B cell (primary cell): ENCODE results near the gene SC5D. TPM values are rescaled to one million over a fixed set of nuclear protein-coding genes. Genes with fewer than 3 reads are reported as not detected.

Experiments used
- ATAC-seq: fragments of 200-7000 bp; cut with Tn5 transposase; one replicate; pipeline ENCODE4 v1.10.0; 2021; ENCODE audit warnings: low read depth, mild to moderate bottlenecking, moderate number of reproducible peaks, moderate library complexity
- CTCF ChIA-PET: fragments of 350-600 bp; sonication (Branson Sonifier 250); formaldehyde crosslinking; loops from one replicate; lab custom pipeline; 2021; ENCODE audit warnings: antibody characterized with exemption, inconsistent platforms; lab: Charles Lee
- POLR2A ChIA-PET: fragments of 350-600 bp; sonication (Branson Sonifier 250); formaldehyde crosslinking; loops from one replicate; lab custom pipeline; 2021; ENCODE audit warnings: antibody characterized with exemption; lab: Charles Lee
- DNase-seq: peaks from one replicate; pipeline ENCODE4 v3.0.0; 2013
- H2AFZ ChIP-seq: 2 replicates; pipeline ENCODE4 v1.6.1; 2012; ENCODE audit warnings: mild to moderate bottlenecking, low read depth, low read length; ENCODE audit not compliant: insufficient read depth, poor library complexity, severe bottlenecking
- H3K27ac ChIP-seq, 2 donors: 1 replicate in 1 of 2; 2 replicates in 1 of 2; pipeline ENCODE4 v1.5.1; 2012 to 2013; ENCODE audit warnings: low read length in 2 of 2, mild to moderate bottlenecking in 2 of 2, moderate library complexity in 1 of 2
- H3K27me3 ChIP-seq, 4 experiments: fragments of 200-600 bp in 1 of 4; sonication (generic) in 1 of 4; replicated peaks in 1 of 4; 1 replicate in 2 of 4; 2 replicates in 2 of 4; pipeline versions ENCODE4 v1.6.1 to v1.7.0; 2013 to 2016; ENCODE audit warnings: low read length in 3 of 4, mild to moderate bottlenecking in 2 of 4, mixed read lengths in 1 of 4, moderate library complexity in 1 of 4; ENCODE audit not compliant: insufficient read depth in 4 of 4, control insufficient read depth in 3 of 4; ENCODE audit errors: control extremely low read depth in 1 of 4
- H3K36me3 ChIP-seq, 2 experiments: replicated peaks in 1 of 2; 1 replicate in 1 of 2; 2 replicates in 1 of 2; pipeline versions ENCODE4 v1.6.1 to v1.7.1; 2013; ENCODE audit warnings: low read length in 1 of 2; ENCODE audit not compliant: insufficient read depth in 2 of 2, control insufficient read depth in 1 of 2; ENCODE audit errors: control extremely low read depth in 1 of 2, extremely low read depth in 1 of 2
- H3K4me1 ChIP-seq, 2 donors: fragments of 200-600 bp in 1 of 2; sonication (generic) in 1 of 2; 1 replicate in 1 of 2; 2 replicates in 1 of 2; pipeline versions ENCODE4 v1.5.1 to v1.6.1; 2013 to 2017; ENCODE audit warnings: low read length in 2 of 2; ENCODE audit not compliant: control insufficient read depth in 2 of 2, insufficient read depth in 2 of 2
- H3K4me2 ChIP-seq: replicated peaks from 2 replicates; pipeline ENCODE3; 2012; ENCODE audit warnings: mild to moderate bottlenecking, low read depth, low read length; ENCODE audit not compliant: poor library complexity, severe bottlenecking
- H3K4me3 ChIP-seq, 5 experiments: fragments of 200-600 bp in 1 of 5; sonication (generic) in 1 of 5; 1 replicate in 3 of 5; 2 replicates in 2 of 5; pipeline versions ENCODE4 v1.5.1 to v1.7.0; 2011 to 2016; ENCODE audit warnings: low read length in 4 of 5, mild to moderate bottlenecking in 4 of 5, low read depth in 2 of 5, control low read depth in 1 of 5, moderate library complexity in 1 of 5; ENCODE audit not compliant: insufficient read depth in 1 of 5; ENCODE audit errors: control extremely low read depth in 1 of 5, extremely low read depth in 1 of 5
- H3K79me2 ChIP-seq: fragments of 200-600 bp; sonication (generic); one replicate; pipeline ENCODE4 v1.6.0; 2016; ENCODE audit warnings: low read length; ENCODE audit not compliant: control insufficient read depth, insufficient read depth
- H3K9ac ChIP-seq: fragments of 200-600 bp; sonication (generic); 2 replicates; pipeline ENCODE4 v1.6.1; 2017; ENCODE audit warnings: mild to moderate bottlenecking, low read length, moderate library complexity
- H3K9me3 ChIP-seq, 3 donors: one replicate each; pipeline versions ENCODE4 v1.6.1 to v1.7.1; 2013; ENCODE audit warnings: low read length in 2 of 3; ENCODE audit not compliant: control insufficient read depth in 2 of 3, insufficient read depth in 1 of 3; ENCODE audit errors: control extremely low read depth in 1 of 3
- H4K20me1 ChIP-seq: 2 replicates; pipeline ENCODE4 v1.6.0; 2012; ENCODE audit warnings: mild to moderate bottlenecking, low read length; ENCODE audit not compliant: insufficient read depth, control insufficient read depth, poor library complexity, severe bottlenecking
- H3K27ac Mint-ChIP-seq: one replicate; pipeline ENCODE4 v1.8.0; 2021; ENCODE audit warnings: mixed read lengths
- H3K27me3 Mint-ChIP-seq: one replicate; pipeline ENCODE4 v1.8.0; 2021; ENCODE audit warnings: mixed read lengths
- H3K4me1 Mint-ChIP-seq: one replicate; pipeline ENCODE4 v1.8.0; 2021; ENCODE audit warnings: mixed read lengths
- H3K4me3 Mint-ChIP-seq: one replicate; pipeline ENCODE4 v1.8.0; 2021; ENCODE audit warnings: mixed read lengths
- H3K9me3 Mint-ChIP-seq: one replicate; pipeline ENCODE4 v1.8.0; 2022; ENCODE audit warnings: mixed read lengths; ENCODE audit not compliant: insufficient read depth
- CTCF ChIP-seq: fragments of 200-600 bp; IDR thresholded peaks from one replicate; pipeline ENCODE4 v1.8.0; 2022; ENCODE audit warnings: antibody characterized with exemption, mild to moderate bottlenecking
- EZH2 ChIP-seq: IDR thresholded peaks from 2 replicates; pipeline ENCODE4 v1.6.1; 2012; ENCODE audit warnings: borderline replicate concordance, low read depth, mild to moderate bottlenecking, moderate library complexity, low read length; ENCODE audit not compliant: insufficient read depth, poor library complexity, severe bottlenecking
- WGBS: methylation state at CpG from one replicate; pipeline ENCODE4 v1.1.5; 2013; ENCODE audit warnings: missing lambda C conversion rate; ENCODE audit not compliant: insufficient coverage; 5-methylcytosine and 5-hydroxymethylcytosine counted together
- intact Hi-C: fragments of 100-400 bp; cut with micrococcal nuclease; formaldehyde crosslinking; loops from one replicate; pipeline ENCODE4 v1.10.0; 2022
- polyA plus RNA-seq: library from polyadenylated mRNA; depleted of rRNA; stranded (reverse); fragments of >200 nt; gene quantifications from 2 replicates; pipeline ENCODE4 v1.2.3, GENCODE V29; 2012
- total RNA-seq, 2 donors: library from RNA; stranded (reverse); fragments of 120-200 nt in 1 of 2; gene quantifications; 1 replicate in 1 of 2; 2 replicates in 1 of 2; pipeline versions ENCODE4 v1.2.3 to v1.2.4, GENCODE V29; 2013 to 2022

SC5D gene
- total and polyA plus RNA-seq, 2 donors (not counting 1 experiment from before 2014, with no cell fraction given) = 15.2 to 54.8 TPM

DNA sequence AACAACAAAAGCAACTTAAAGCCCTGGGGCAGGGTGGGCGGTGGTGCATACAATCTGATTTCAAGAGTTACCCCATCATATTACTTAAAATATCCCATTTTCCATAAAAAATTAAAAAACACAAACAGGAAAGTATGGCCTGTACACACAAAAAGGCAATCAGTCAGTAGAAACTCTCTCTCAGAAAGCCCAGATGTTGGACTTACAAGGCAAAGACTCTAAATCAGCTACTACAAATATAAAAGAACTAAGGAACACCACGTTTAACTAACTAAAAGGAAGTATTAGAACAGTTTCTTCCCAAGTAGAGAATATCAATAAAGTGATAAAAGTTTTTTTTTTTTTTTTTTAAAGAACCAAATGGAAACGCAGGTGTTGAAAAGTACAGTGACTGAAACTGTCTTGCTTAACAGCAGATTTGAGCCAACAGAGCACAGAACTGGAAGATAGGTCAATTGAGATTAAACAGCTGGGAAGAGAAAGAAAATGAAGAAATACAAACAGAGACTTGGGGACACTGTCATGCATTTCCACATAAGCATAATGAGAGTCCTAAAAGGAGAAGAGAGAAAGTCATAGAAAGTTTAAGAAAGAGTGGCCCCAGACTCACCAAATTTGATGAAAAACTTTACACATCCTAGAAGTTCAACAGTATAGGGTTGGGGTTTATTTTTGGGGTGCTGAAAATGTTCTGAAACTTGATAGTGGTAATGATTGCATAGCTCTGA is 8.6 kb downstream of the SC5D start:
- H3K27me3 ChIP-seq = no peaks in the 10 kb centered on the region
- Mint-ChIP-seq H3K4me3 (no peak overlapping the region), H3K4me1 (peaks cover 26% of the 10 kb centered on the region), H3K27me3 (no peaks in the 10 kb centered on the region), H3K9me3 (no peaks in the 10 kb centered on the region), H3K27ac (no peak overlapping the region)
- ChIA-PET CTCF (interaction anchor here (0.6 kb wide), 1 partner anchor 246 kb away, joined by 4 read pairs; no protein-coding TSS in a partner anchor), POLR2A (interaction anchor here (0.7 kb wide), 1 partner anchor 134 kb away, joined by 6 read pairs; no protein-coding TSS in a partner anchor)
- peaks cover 0 to 19% of the 10 kb centered on the region in 2 experiments for H3K36me3 ChIP-seq
- ATAC-seq = no peak
- H3K4me1 ChIP-seq = no peaks in the 10 kb centered on the region
- intact Hi-C loops = no loop called here
- H3K79me2 ChIP-seq = peaks cover 55% of the 10 kb centered on the region
- no peaks in the 10 kb centered on the region for H3K9me3 ChIP-seq
- peaks cover 29% of the 10 kb centered on the region for H4K20me1 ChIP-seq
- no peak overlapping the region for H2AFZ ChIP-seq
- H3K9ac ChIP-seq = no peak overlapping the region
- WGBS = 86% methylated on average over 1 of the region's 3 CpGs
- no peak overlapping the region for H3K4me2 ChIP-seq
- no peak for TF ChIP-seq CTCF
- TF ChIP-seq EZH2 = no peak
- no peak overlapping the region for H3K27ac ChIP-seq
- H3K4me3 ChIP-seq = no peak overlapping the region
- no peak for DNase-seq

DNA sequence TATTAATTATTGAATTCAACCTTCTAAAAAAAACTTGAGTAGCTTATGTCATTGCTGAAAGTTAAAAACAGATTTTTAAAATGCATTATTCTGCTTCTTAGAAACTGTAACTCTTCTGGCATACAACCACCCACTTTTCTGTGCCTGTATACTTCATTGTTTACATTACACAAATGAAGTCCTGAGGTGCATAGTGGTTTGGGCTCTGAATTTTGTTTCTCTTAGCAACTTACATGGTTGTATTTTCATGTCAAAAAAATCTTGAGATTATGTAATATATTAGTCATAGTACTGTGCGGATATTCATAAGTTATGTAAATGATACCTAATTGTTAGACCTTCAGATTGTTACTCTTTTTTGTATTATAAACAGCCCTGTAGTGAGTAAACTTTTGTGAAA is 12.2 kb downstream of the SC5D start:
- no peak overlapping the region for H3K4me3 Mint-ChIP-seq
- ChIA-PET POLR2A (no interaction called here), CTCF (interaction anchor here (1.0 kb wide), 1 partner anchor 11 kb away, joined by 3 read pairs; no protein-coding TSS in a partner anchor)
- Histone ChIP-seq H3K4me3 (no peak overlapping the region), H3K36me3 (peaks cover 2 to 39% of the 10 kb centered on the region in 2 experiments), H3K79me2 (peaks cover 23% of the 10 kb centered on the region), H3K9me3 (no peaks in the 10 kb centered on the region), H3K4me2 (no peak overlapping the region), H4K20me1 (peaks cover 16% of the 10 kb centered on the region), H3K4me1 (peaks cover under 1 to 8% of the 10 kb centered on the region in 2 donors), H2AFZ (no peak overlapping the region), H3K27me3 (no peaks in the 10 kb centered on the region), H3K9ac (no peak overlapping the region), H3K27ac (no peak overlapping the region)
- no peak for TF ChIP-seq EZH2
- no peak overlapping the region for H3K27ac Mint-ChIP-seq
- no peaks in the 10 kb centered on the region for H3K9me3 Mint-ChIP-seq
- ATAC-seq (no peak), DNase-seq (no peak)
- H3K27me3 Mint-ChIP-seq = no peaks in the 10 kb centered on the region
- intact Hi-C loops = no loop called here
- H3K4me1 Mint-ChIP-seq = peaks cover 19% of the 10 kb centered on the region
- WGBS = no CpG with 5 or more reads among the region's 1 CpG
